ENCODE data around the gene STAT1.

Gene STAT1

DNA sequence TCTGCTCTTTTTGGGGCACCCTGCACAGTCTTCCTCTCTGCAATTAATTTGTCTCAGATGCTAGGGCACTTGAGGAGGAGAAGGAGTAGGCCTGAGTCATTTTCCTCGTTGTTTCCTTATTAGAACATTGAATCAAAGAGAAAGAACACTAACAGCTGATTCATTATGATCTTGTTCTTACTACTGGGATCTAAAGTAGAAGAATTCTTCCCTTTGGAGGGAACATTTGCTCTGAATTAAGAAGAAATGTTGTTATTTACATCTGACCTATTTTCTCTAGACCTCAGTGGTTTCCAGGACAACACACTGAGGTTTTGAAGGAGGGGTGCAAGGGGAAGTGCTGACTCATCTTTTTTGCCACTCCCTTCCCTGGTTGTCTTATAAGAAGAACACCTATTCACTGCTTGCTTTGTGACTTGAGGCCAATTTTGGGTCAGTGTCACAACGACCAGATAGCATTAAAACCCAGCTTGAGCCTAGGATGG is 24.3 kb upstream of the STAT1 start:
- Histone ChIP-seq H3K27me3 (no peaks in the 10 kb centered on the region), H3K9ac (peak overlapping the region in 2 of 11 experiments; percentile 19 to 21; a peak in 2 of 22 replicates), H3K9me3 (replicated peaks in 1 of 11) (no peaks in the 10 kb centered on the region), H3K4me1 (peaks cover 6 to 25% (median 14%) of the 10 kb centered on the region in 10 experiments; a peak in 19 of 20 replicates), H3K4me2 (peak overlapping the region; percentile 24 to 76 (median 57); a peak in 18 of 22 replicates), H4K20me1 (no peaks in the 10 kb centered on the region), H3K27ac (peak overlapping the region in 7 of 11 experiments; percentile 0 to 55 (median 27); a peak in 10 of 22 replicates), H3K4me3 (no peak overlapping the region), H3K36me3 (peaks cover 0 to 5% (median 0%) of the 10 kb centered on the region in 11 experiments; a peak in 1 of 22 replicates)
- TF ChIP-seq Cebpa-rat (IDR thresholded peaks at IDR 0.05) = no peak

DNA sequence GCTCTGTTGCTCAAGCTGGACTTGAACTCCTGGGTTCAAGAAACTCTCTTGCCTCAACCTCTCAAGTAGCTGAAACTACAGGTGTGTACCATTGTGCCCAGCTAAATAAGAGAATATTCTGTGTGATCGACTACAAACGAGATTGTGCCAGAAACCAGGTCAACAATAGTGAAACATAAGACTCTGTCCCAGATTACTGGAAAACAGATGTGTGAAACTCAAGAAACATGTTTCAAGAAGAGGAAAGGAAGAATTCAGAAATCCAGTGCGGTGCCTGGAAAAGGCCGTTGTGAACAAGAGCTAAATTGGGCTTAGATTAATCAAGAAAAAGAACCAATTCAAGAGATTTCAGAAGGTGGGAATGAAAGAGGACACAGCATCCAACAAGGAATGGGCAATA is 23.4 kb upstream of the STAT1 start:
- Histone ChIP-seq H3K4me1 (peaks cover 6 to 34% (median 19%) of the 10 kb centered on the region in 10 experiments; a peak in 19 of 20 replicates), H4K20me1 (no peaks in the 10 kb centered on the region), H3K27ac (no peak overlapping the region; a peak in 1 of 22 replicates), H3K4me3 (no peak overlapping the region), H3K9ac (no peak overlapping the region), H3K27me3 (no peaks in the 10 kb centered on the region), H3K36me3 (peaks cover 0 to 5% (median 0%) of the 10 kb centered on the region in 11 experiments; a peak in 1 of 22 replicates), H3K9me3 (replicated peaks in 1 of 11) (no peaks in the 10 kb centered on the region), H3K4me2 (peak overlapping the region in 1 of 11 experiments; percentile 60; a peak in 1 of 22 replicates)
- no peak for TF ChIP-seq Cebpa-rat (IDR thresholded peaks at IDR 0.05)

DNA sequence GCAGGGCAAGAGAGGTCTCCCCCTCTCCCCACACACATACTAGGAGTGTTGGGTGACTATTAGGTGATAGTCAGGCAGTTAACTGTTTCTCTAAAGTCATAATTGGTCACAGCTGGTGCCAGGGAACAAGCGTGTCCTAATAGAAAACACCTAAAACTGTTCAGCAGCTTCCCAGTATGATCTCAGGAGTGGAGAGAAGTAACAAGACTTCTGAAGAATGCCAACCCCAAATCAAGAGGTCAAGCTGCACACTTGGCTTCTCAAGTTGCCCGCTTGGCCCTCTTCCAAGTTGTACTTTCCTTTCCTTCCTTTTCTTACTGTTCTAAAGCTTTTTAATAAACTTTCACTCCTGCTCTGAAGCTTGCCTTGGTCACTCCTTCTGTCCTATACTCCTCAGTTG is 22.4 kb upstream of the STAT1 start:
- Histone ChIP-seq H3K27me3 (no peaks in the 10 kb centered on the region), H4K20me1 (no peaks in the 10 kb centered on the region), H3K27ac (no peak overlapping the region), H3K36me3 (peaks cover 0 to 5% (median 0%) of the 10 kb centered on the region in 11 experiments; a peak in 1 of 22 replicates), H3K4me1 (peaks cover 6 to 42% (median 21%) of the 10 kb centered on the region in 10 experiments; a peak in 19 of 20 replicates), H3K9ac (no peak overlapping the region), H3K4me2 (0 out of 22 replicates have a peak overlapping the region, but pooled peaks of 1 of the 11 experiments have one; percentile 6), H3K9me3 (replicated peaks in 1 of 11) (no peaks in the 10 kb centered on the region), H3K4me3 (no peak overlapping the region)
- TF ChIP-seq Cebpa-rat (IDR thresholded peaks at IDR 0.05) = no peak

DNA sequence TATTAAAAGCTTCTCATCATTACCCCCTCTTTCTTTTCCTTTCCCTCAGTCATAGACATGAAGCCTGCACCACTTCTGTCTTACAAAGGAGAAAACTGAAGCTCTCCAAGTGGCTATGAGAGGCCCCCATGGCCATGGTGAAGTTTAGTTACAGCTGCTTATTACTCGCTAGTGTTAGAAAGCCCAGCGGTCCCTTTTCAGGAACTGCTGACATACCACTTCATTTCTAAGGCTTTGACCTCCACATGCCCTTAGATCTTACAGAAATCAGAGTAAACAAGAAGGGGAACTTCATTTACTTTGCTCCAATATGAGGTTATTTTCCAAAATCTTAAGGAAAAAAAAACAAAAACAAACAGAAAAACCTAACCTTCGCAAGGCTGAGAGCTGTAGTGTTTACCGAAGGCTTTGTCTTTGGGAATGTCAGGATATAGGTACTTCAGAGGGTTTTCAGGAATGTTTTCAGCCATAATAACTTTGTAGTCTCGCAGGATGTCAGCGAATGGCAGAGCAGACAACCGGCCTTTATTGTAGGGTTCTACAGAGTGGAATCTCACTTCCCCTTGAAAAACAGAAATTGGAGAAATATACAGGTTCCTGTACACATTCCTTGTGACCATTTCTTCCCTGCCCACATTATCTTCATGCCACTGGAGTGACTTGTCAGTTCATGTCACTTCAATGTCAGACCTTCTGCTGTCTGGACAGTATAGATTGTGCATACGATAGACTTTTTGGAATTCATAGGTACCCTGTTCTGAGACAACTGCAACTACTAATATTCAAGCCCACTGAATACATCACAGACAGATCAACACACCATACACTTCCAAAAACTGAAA is 18.8 kb upstream of the STAT1 start:
- H3K27me3 ChIP-seq = no peaks in the 10 kb centered on the region
- H3K36me3 ChIP-seq = peaks cover 0 to 5% (median 0%) of the 10 kb centered on the region in 11 experiments; a peak in 1 of 22 replicates
- H3K27ac ChIP-seq = peak overlapping the region in 5 of 11 experiments; percentile 2 to 65 (median 43); a peak in 7 of 22 replicates
- H4K20me1 ChIP-seq = no peaks in the 10 kb centered on the region
- no peaks in the 10 kb centered on the region for H3K9me3 ChIP-seq (replicated peaks in 1 of 11)
- peak overlapping the region in 5 of 11 experiments; percentile 23 to 82 (median 67); a peak in 9 of 22 replicates for H3K4me2 ChIP-seq
- peak overlapping the region in 1 of 11 experiments; percentile 32; a peak in 1 of 22 replicates for H3K9ac ChIP-seq
- no peak overlapping the region for H3K4me3 ChIP-seq
- H3K4me1 ChIP-seq = peaks cover 0 to 46% (median 9%) of the 10 kb centered on the region in 10 experiments; a peak in 11 of 20 replicates
- TF ChIP-seq Cebpa-rat (IDR thresholded peaks at IDR 0.05) = no peak

DNA sequence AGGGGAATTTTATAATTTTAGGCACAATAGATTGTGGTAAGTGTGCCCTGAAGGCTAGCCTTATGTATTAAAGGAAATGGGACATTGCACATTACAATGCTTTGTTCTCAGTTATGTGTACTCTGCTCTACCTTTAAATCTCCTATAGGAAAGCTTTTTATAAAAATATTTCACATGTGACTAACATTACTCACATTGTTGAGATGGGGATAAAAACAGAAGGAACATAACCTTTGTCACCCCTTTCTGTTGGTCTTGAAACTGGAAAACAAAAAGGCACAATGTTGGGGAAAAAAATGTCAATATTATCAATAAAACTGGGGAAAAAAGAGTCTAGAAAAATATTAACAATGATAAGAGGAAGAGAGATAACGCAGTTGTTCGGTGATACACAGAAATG is 17.3 kb upstream of the STAT1 start:
- H3K4me3 ChIP-seq = no peak overlapping the region
- peaks cover 0 to 49% (median 6%) of the 10 kb centered on the region in 10 experiments; a peak in 8 of 20 replicates for H3K4me1 ChIP-seq
- TF ChIP-seq Cebpa-rat (IDR thresholded peaks at IDR 0.05) = no peak
- H3K36me3 ChIP-seq = peaks cover 0 to 5% (median 0%) of the 10 kb centered on the region in 11 experiments; a peak in 1 of 22 replicates
- no peaks in the 10 kb centered on the region for H3K27me3 ChIP-seq
- H3K27ac ChIP-seq = no peak overlapping the region
- no peaks in the 10 kb centered on the region for H4K20me1 ChIP-seq
- H3K9me3 ChIP-seq (replicated peaks in 1 of 11) = no peaks in the 10 kb centered on the region
- H3K9ac ChIP-seq = no peak overlapping the region
- no peak overlapping the region; a peak in 1 of 22 replicates for H3K4me2 ChIP-seq

DNA sequence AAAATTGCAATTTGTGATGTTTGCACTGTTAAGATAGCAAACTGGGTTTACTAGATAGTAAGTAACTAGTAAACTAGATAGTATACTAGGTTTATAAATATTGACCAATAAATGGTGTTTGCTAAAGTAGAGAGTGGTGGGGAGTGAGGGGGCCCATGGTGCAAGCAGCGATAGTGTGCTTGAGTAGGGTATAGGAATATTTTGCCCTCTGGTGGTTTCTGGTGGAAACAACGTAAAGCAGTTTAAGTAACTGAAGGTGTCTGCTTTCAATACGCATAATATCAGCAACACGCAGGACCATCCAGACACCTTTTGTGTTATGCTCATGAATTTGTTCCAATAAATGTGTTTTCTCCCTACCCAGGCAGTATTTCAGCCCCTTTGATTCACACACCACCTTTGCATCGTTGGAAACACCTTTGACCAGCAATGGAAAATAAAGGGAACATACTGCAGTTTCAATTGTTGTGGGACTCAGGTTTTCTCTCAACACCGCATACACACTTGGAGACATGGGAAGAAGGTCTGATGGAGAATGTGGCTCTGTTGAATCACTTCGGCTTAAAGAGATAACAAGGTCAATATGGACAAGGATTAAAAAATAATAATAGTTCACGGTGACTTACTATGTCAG is 16.7 kb upstream of the STAT1 start:
- Histone ChIP-seq H3K4me1 (peaks cover 0 to 55% (median 6%) of the 10 kb centered on the region in 10 experiments; a peak in 8 of 20 replicates), H3K27ac (no peak overlapping the region), H3K27me3 (no peaks in the 10 kb centered on the region), H4K20me1 (no peaks in the 10 kb centered on the region), H3K36me3 (peaks cover 0 to 2% (median 0%) of the 10 kb centered on the region in 11 experiments; a peak in 1 of 22 replicates), H3K4me2 (peak overlapping the region in 2 of 11 experiments; percentile 15 to 37; a peak in 3 of 22 replicates), H3K4me3 (no peak overlapping the region), H3K9me3 (replicated peaks in 1 of 11) (no peaks in the 10 kb centered on the region), H3K9ac (no peak overlapping the region)
- no peak for TF ChIP-seq Cebpa-rat (IDR thresholded peaks at IDR 0.05)

DNA sequence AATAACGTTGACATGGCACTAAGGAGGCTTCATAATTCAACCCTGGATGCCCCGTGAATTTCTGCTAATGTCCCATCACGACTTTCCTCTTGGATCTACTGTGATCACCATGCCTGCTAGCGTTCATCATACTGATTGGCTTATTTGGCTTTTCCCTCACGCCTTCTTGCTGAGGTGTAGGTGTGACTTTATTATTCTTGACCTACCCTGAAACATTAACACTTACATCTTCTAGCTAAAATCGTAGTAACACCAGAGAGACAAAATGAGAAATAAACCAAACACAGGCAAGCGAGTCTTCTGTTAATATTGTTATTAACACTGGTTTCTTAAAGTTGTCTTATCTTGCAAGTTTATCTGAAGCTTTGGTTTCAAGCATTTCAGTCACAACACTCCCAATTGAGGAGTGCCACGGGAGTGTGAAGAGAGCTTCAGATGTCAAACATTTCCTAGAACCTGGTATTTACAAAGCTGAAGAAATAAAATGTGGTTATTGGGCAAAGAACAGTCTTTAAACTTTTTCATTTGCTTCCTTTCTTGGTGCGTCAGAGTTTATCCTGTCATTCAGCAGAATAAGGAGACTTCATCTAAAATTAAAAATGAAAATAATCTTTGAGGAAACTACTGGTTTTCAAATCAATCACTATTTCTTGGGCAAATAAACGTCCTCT is 15.4 kb upstream of the STAT1 start:
- no peaks in the 10 kb centered on the region for H3K36me3 ChIP-seq
- no peaks in the 10 kb centered on the region for H3K9me3 ChIP-seq (replicated peaks in 1 of 11)

DNA sequence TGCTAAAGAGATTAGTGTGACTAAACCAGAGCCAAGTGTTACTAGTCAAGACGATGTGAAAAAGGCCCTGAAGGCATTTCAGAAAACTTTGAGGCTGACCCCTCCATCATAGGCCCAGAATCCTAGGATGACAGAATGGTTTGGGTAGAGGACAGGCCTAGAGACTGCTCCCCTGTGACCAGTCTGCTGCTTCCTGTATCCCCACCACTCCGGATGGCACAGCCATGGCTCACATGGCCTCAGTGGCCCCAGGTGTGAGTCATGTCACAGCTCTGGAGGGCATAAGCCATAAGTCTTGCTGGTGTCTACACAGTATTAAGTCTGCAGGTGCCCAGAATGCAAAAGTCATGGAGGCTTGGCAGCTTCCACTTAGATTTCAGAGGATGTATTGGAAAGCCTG is 12.4 kb upstream of the STAT1 start:
- H4K20me1 ChIP-seq = no peaks in the 10 kb centered on the region
- no peaks in the 10 kb centered on the region for H3K36me3 ChIP-seq
- H3K4me2 ChIP-seq = peak overlapping the region in 2 of 11 experiments; percentile 41 to 60; a peak in 4 of 22 replicates
- no peak overlapping the region for H3K27ac ChIP-seq
- H3K4me3 ChIP-seq = no peak overlapping the region
- no peak overlapping the region for H3K9ac ChIP-seq
- no peaks in the 10 kb centered on the region for H3K27me3 ChIP-seq
- H3K4me1 ChIP-seq = peaks cover 12 to 70% (median 21%) of the 10 kb centered on the region in 10 experiments
- no peak for TF ChIP-seq Cebpa-rat (IDR thresholded peaks at IDR 0.05)
- H3K9me3 ChIP-seq (replicated peaks in 1 of 11) = no peaks in the 10 kb centered on the region

More for the DNA sequence above, 15.4 kb upstream of the STAT1 start:
- Histone ChIP-seq H3K9ac (no peak overlapping the region), H3K4me2 (peak overlapping the region in 1 of 11 experiments; percentile 37; a peak in 1 of 22 replicates), H3K27ac (no peak overlapping the region), H3K4me1 (peaks cover 0 to 67% (median 6%) of the 10 kb centered on the region in 10 experiments; a peak in 8 of 20 replicates), H4K20me1 (no peaks in the 10 kb centered on the region), H3K27me3 (no peaks in the 10 kb centered on the region), H3K4me3 (no peak overlapping the region)
- TF ChIP-seq Cebpa-rat (IDR thresholded peaks at IDR 0.05) = no peak
